ENCODE measurements around the gene HES2. TPM values are rescaled to one million over a fixed set of nuclear protein-coding genes. Genes with fewer than 3 reads are reported as not detected.
A peak's percentile ranks its signal among the peaks of the same experiment; 100 is the strongest.

HES2 gene
- 0.09 TPM for polyA plus RNA-seq (2013, experiment 1 of 4)
- polyA plus RNA-seq (2013, experiment 2 of 4) = 0.05 TPM
- 0.11 TPM for polyA plus RNA-seq (2013, experiment 3 of 4)
- polyA plus RNA-seq (2013, experiment 4 of 4) = 0.04 TPM

GRCh38 chr1:6419804-6420453 lies at the start of gene HES2:
HES2 (minus strand) TSS chr1:6419919; CDS start chr1:6419820, 99 bp downstream.
- peak within 1 kb of the TSS; percentile 27 for H3K4me3 ChIP-seq (ENCODE audit: insufficient read depth, low read depth, low read length)
- H3K4me1 ChIP-seq (ENCODE audit: control insufficient read depth, insufficient read depth, low read length) = peaks cover 16% of the 10 kb centered on the region
- no peak within 1 kb of the TSS for H3K27ac ChIP-seq (ENCODE audit: insufficient read depth, low read depth, low read length, poor library complexity, severe bottlenecking)
- H3K27me3 ChIP-seq (ENCODE audit: control insufficient read depth, insufficient read depth, low read length, poor library complexity, severe bottlenecking) = peaks cover 100% of the 10 kb centered on the region
- WGBS, 2 experiments = 1% methylated on average over 62 of the region's 62 CpGs
- no peaks in the 10 kb centered on the region for H3K36me3 ChIP-seq (ENCODE audit: control insufficient read depth, insufficient read depth, low read length)
- H3K9me3 ChIP-seq (ENCODE audit: control insufficient read depth, low read length) = no peaks in the 10 kb centered on the region

- H3K4me3 ChIP-seq (ENCODE audit: insufficient read depth, low read depth, low read length) = no peak overlapping the region
- no peaks in the 10 kb centered on the region for H3K9me3 ChIP-seq (ENCODE audit: control insufficient read depth, low read length)
- peaks cover 12% of the 10 kb centered on the region for H3K27me3 ChIP-seq (ENCODE audit: control insufficient read depth, insufficient read depth, low read length, poor library complexity, severe bottlenecking)
- H3K27ac ChIP-seq (ENCODE audit: insufficient read depth, low read depth, low read length, poor library complexity, severe bottlenecking) = no peak overlapping the region
- H3K36me3 ChIP-seq (ENCODE audit: control insufficient read depth, insufficient read depth, low read length) = peaks cover 9% of the 10 kb centered on the region
- no peaks in the 10 kb centered on the region for H3K4me1 ChIP-seq (ENCODE audit: control insufficient read depth, insufficient read depth, low read length)
- 92 to 95% methylated on average over 13 of the region's 13 CpGs for WGBS, 2 experiments
These were observed 49.2 kb upstream of the HES2 start for GRCh38 chr1:6468729-6469461.

- no peak overlapping the region for H3K4me3 ChIP-seq (ENCODE audit: insufficient read depth, low read depth, low read length)
- no peak overlapping the region for H3K27ac ChIP-seq (ENCODE audit: insufficient read depth, low read depth, low read length, poor library complexity, severe bottlenecking)
- no peaks in the 10 kb centered on the region for H3K9me3 ChIP-seq (ENCODE audit: control insufficient read depth, low read length)
- peaks cover 12% of the 10 kb centered on the region for H3K27me3 ChIP-seq (ENCODE audit: control insufficient read depth, insufficient read depth, low read length, poor library complexity, severe bottlenecking)
- WGBS, 2 experiments = 95 to 96% methylated on average over 30 of the region's 30 CpGs
- H3K36me3 ChIP-seq (ENCODE audit: control insufficient read depth, insufficient read depth, low read length) = peaks cover 9% of the 10 kb centered on the region
- no peaks in the 10 kb centered on the region for H3K4me1 ChIP-seq (ENCODE audit: control insufficient read depth, insufficient read depth, low read length)
These were observed 48.3 kb upstream of the HES2 start for GRCh38 chr1:6467744-6468688.

GRCh38 chr1:6467224-6467623 lies 47.5 kb upstream of the HES2 start:
- 92 to 95% methylated on average over 12 of the region's 12 CpGs for WGBS, 2 experiments
- Histone ChIP-seq H3K4me3 (ENCODE audit: insufficient read depth, low read depth, low read length) (no peak overlapping the region), H3K36me3 (ENCODE audit: control insufficient read depth, insufficient read depth, low read length) (peaks cover 9% of the 10 kb centered on the region), H3K4me1 (ENCODE audit: control insufficient read depth, insufficient read depth, low read length) (no peaks in the 10 kb centered on the region), H3K9me3 (ENCODE audit: control insufficient read depth, low read length) (no peaks in the 10 kb centered on the region), H3K27me3 (ENCODE audit: control insufficient read depth, insufficient read depth, low read length, poor library complexity, severe bottlenecking) (peaks cover 12% of the 10 kb centered on the region), H3K27ac (ENCODE audit: insufficient read depth, low read depth, low read length, poor library complexity, severe bottlenecking) (no peak overlapping the region)

- Histone ChIP-seq H3K27me3 (ENCODE audit: control insufficient read depth, insufficient read depth, low read length, poor library complexity, severe bottlenecking) (peaks cover 12% of the 10 kb centered on the region), H3K4me1 (ENCODE audit: control insufficient read depth, insufficient read depth, low read length) (no peaks in the 10 kb centered on the region), H3K27ac (ENCODE audit: insufficient read depth, low read depth, low read length, poor library complexity, severe bottlenecking) (no peak overlapping the region), H3K4me3 (ENCODE audit: insufficient read depth, low read depth, low read length) (no peak overlapping the region), H3K9me3 (ENCODE audit: control insufficient read depth, low read length) (no peaks in the 10 kb centered on the region), H3K36me3 (ENCODE audit: control insufficient read depth, insufficient read depth, low read length) (peaks cover 9% of the 10 kb centered on the region)
- 96 to 97% methylated on average over 5 of the region's 5 CpGs for WGBS, 2 experiments
These were observed 47.0 kb upstream of the HES2 start for GRCh38 chr1:6466751-6467150.

GRCh38 chr1:6466023-6466422 lies 46.3 kb upstream of the HES2 start, which contains the start of gene TNFRSF25:
TNFRSF25 (minus strand) TSS chr1:6466173; CDS start chr1:6466107, 66 bp downstream.
- peaks cover 12% of the 10 kb centered on the region for H3K27me3 ChIP-seq (ENCODE audit: control insufficient read depth, insufficient read depth, low read length, poor library complexity, severe bottlenecking)
- WGBS, 2 experiments = 40 to 50% methylated on average over 43 of the region's 43 CpGs
- no peak within 1 kb of the TSS for H3K4me3 ChIP-seq (ENCODE audit: insufficient read depth, low read depth, low read length)
- no peaks in the 10 kb centered on the region for H3K9me3 ChIP-seq (ENCODE audit: control insufficient read depth, low read length)
- H3K4me1 ChIP-seq (ENCODE audit: control insufficient read depth, insufficient read depth, low read length) = no peaks in the 10 kb centered on the region
- H3K36me3 ChIP-seq (ENCODE audit: control insufficient read depth, insufficient read depth, low read length) = peaks cover 9% of the 10 kb centered on the region
- H3K27ac ChIP-seq (ENCODE audit: insufficient read depth, low read depth, low read length, poor library complexity, severe bottlenecking) = peak within 1 kb of the TSS; percentile 8

GRCh38 chr1:6465461-6466005 lies 45.8 kb upstream of the HES2 start:
- Histone ChIP-seq H3K27ac (ENCODE audit: insufficient read depth, low read depth, low read length, poor library complexity, severe bottlenecking) (no peak overlapping the region), H3K4me3 (ENCODE audit: insufficient read depth, low read depth, low read length) (no peak overlapping the region), H3K9me3 (ENCODE audit: control insufficient read depth, low read length) (no peaks in the 10 kb centered on the region), H3K36me3 (ENCODE audit: control insufficient read depth, insufficient read depth, low read length) (peaks cover 9% of the 10 kb centered on the region), H3K27me3 (ENCODE audit: control insufficient read depth, insufficient read depth, low read length, poor library complexity, severe bottlenecking) (peaks cover 12% of the 10 kb centered on the region), H3K4me1 (ENCODE audit: control insufficient read depth, insufficient read depth, low read length) (no peaks in the 10 kb centered on the region)
- WGBS, 2 experiments = 80 to 84% methylated on average over 21 of the region's 21 CpGs

- Histone ChIP-seq H3K4me3 (ENCODE audit: insufficient read depth, low read depth, low read length) (no peak overlapping the region), H3K36me3 (ENCODE audit: control insufficient read depth, insufficient read depth, low read length) (peaks cover 9% of the 10 kb centered on the region), H3K9me3 (ENCODE audit: control insufficient read depth, low read length) (no peaks in the 10 kb centered on the region), H3K27ac (ENCODE audit: insufficient read depth, low read depth, low read length, poor library complexity, severe bottlenecking) (no peak overlapping the region), H3K4me1 (ENCODE audit: control insufficient read depth, insufficient read depth, low read length) (no peaks in the 10 kb centered on the region), H3K27me3 (ENCODE audit: control insufficient read depth, insufficient read depth, low read length, poor library complexity, severe bottlenecking) (peaks cover 12% of the 10 kb centered on the region)
- WGBS, 2 experiments = 94 to 96% methylated on average over 5 of the region's 5 CpGs
These were observed 45.2 kb upstream of the HES2 start for GRCh38 chr1:6464915-6465314.

- H3K27me3 ChIP-seq (ENCODE audit: control insufficient read depth, insufficient read depth, low read length, poor library complexity, severe bottlenecking) = peaks cover 12% of the 10 kb centered on the region
- no peaks in the 10 kb centered on the region for H3K4me1 ChIP-seq (ENCODE audit: control insufficient read depth, insufficient read depth, low read length)
- no peak overlapping the region for H3K4me3 ChIP-seq (ENCODE audit: insufficient read depth, low read depth, low read length)
- peaks cover 6% of the 10 kb centered on the region for H3K36me3 ChIP-seq (ENCODE audit: control insufficient read depth, insufficient read depth, low read length)
- no peak overlapping the region for H3K27ac ChIP-seq (ENCODE audit: insufficient read depth, low read depth, low read length, poor library complexity, severe bottlenecking)
- WGBS, 2 experiments = 87 to 88% methylated on average over 7 of the region's 7 CpGs
- no peaks in the 10 kb centered on the region for H3K9me3 ChIP-seq (ENCODE audit: control insufficient read depth, low read length)
These were observed 44.8 kb upstream of the HES2 start for GRCh38 chr1:6464514-6464836.
